CD4-positive, alpha-beta T cell treated with Interleukin-12 subunit alpha and Interleukin-12 subunit beta, for 1 hour (primary cell): Measurements from ENCODE around the gene LAYN.
A peak's percentile ranks its signal among the peaks of the same experiment; 100 is the strongest.

Experiments
- DNase-seq: peaks from one replicate; pipeline ENCODE4 v3.0.0-alpha.2; 2020

Gene LAYN

DNA sequence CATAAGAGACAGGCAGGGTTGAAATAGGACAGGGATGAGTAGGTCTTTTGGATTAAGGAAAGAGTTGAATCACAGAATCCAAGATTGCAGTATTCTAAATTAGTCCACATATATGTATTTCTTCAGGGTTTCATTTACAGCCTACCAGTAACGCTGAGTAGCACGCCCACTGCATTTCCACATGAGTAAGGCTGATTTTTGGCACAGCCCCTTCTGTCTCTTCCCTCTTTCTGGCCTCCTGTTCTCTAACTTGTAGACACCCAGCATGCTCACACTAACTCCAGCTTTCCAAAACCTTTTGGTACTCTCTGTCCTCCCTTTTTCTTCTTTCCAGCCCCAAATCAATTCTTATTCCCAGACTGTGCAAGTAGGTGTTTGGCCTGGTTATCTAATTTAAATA lies 58.0 kb downstream of the LAYN start:
- no peak for DNase-seq

DNA sequence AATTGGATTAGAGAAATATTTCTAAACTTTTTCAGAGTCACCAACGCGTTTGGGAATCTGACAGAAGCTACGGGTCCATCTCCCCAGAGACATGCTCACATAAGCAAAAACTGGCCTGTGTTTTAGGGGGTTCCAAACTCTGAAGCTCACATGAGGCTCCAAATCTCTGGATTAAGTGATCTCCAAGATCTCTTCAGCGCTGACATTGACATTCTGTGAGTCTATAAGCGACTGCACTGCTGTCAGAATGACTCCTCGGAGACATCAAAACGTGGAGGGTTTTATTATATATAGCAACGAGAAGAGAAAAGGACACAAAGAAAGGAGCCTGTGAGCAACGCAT lies 61.1 kb downstream of the LAYN start:
- no peak for DNase-seq

DNA sequence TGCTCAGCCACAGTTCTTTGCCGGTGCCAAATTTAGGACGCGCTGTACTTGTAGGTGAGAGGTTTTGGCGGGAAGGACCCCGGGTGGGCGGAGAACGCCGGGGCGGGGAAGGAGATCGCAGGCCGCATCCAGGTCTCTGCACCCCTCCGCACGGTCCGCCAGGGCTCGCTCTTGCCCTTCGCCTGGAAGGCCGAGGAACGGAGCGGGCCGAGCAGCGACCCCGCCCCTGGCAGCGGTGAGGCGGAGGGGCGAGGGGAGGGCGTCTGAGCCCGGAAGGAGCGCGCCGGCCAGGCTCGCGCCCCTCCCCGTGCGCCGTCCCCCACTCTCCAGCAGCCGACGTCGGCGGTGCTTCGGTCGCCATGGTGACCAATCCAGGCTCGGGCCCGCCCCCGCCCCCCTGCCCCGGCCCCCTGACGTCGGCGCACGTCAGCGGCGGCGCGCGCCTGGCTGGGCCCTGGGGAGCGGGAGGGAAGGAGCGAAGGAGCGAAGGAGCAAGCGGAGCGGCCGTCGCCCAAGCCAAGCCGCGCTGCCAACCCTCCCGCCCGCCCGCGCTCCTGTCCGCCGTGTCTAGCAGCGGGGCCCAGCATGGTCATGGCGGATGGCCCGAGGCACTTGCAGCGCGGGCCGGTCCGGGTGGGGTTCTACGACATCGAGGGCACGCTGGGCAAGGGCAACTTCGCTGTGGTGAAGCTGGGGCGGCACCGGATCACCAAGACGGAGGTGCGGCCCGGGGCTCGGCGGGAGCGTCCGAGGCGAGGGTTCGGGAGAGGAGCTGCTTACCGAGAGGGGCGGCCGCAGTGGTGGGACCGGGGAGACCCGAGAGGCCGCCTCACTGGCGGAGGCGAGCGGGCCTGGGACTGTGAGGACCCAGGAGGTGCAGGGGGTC lies 61.7 kb downstream of the LAYN start, which contains the start of gene SIK2:
SIK2 (plus strand) TSS at position 471 of the 886 bp plus-strand sequence; CDS start at position 586, 115 bp downstream.
- peak; percentile 93 for DNase-seq

DNA sequence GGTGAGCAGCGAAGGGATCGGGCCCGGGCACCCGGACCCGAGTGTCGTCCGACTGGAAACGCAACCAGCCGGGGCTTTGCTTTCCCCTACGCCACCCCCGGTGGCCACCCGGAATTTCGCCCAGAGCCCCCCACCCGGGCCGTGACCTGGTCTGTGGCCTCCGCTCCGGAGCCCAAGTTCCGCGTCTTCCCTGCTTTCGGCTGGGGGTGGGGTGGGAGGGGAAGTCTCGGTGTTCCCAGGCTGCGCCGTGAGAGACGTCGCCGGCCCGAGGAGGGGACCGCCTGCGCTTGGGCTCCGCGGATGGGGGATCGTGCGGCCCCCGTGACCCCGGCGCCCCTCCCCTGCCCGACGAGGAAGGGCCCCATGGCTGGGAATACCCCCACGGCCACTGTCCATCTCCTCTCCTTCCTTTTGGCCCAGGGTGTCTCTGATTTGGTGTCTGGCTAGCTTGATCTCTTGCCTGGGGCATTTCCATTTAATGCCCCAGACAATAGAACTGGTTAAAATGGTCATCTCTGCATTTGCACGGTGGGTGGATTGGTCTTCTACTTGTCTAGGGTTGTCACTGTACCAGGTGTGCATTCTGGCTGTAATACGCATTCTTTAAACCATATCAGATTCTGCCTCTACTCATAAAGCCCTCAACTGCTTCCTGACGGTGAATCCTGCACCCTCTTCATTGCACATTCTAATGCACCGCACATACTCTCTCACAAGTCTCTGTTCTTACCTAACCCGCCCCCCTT lies 62.5 kb downstream of the LAYN start:
- peak; percentile 33 for DNase-seq

DNA sequence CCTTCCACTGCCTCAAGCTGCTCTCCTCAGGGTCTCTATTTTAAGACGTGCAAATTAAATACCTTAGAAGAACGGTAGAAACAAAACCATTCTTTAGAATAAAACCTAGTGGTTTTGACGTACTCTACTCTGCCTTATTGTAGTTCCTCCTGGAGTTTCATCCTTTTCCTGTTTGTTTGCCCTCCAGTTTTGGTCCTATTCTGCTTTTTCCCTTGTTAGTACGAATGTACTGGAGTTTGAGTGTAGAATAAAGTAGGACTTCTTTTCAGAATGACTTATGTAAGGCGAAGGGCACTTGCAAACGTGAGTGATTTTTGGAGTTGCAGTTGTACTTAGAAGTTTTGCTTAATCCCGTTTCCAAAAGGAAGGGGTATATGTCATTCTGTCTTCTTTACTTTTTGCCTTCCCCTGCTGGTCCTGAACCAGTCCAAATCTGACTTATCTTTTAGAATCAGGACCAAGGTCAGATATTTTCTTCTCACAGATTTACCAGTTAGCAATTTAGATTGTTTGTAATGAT lies 63.2 kb downstream of the LAYN start:
- DNase-seq: no peak

DNA sequence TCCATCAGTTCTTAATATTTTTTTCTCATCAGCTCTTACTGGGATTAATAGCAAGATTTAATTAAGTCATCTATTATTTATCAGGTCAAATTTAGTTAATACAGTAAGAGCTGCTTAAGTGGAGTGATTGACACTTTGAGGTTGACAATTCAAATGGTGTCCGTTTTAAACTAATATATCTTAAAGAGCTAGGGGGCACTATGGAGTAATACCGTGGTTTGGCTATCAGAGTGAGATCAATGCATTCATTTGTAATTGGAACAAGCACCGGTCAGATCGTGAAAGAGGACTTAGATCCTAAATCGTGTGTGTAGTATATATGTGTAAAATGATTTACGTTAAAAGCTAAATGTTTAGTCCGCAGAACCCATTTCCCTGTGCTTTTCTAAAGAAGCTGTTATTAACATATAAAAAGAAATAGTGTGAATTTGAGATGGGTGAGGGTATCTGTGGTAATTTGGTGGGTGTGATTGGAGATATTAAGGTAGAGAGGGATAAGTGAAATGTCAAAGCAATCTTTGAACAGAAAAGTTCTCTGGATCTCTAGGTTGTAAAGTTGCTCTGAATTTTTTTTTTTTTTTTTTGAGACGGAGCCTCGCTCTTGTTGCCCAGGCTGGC lies 64.0 kb downstream of the LAYN start:
- peak; percentile 66 for DNase-seq

DNA sequence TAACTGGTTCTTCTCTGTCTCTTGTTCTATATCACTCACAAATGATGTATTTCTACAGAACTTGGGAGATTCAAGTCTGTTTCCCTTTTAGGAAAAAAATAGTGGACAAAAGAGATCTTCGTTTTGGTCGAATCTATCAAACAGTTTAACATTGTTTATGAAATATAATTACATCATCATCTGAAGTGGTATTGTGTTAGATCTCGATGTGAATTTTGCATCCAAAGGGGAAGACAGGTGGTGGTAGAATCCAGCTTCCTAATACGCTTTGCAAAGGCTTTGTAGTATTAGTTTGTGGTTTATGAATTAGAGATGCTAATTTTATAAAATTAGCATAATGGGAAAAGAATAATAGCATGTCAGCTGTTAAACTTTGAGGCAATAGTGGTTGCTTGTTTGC lies 65.2 kb downstream of the LAYN start:
- DNase-seq: no peak

DNA sequence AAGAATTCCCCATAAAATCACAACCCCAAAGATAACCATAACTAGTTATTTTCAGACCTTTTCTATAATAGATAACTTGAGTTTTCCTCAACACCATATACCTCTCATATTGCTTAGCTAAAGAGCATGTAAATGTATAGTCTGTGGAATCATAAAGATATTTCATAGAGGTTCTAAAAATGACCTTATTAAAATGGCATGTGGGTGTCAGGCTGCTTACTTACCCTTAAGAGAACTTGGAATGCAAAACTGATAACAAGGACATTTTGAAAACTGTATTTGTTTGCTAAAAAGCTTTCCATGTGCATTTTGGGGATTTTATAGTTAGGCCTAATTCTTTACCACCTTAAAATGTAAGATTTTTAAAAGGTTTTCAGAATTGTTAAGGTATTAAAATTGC lies 66.5 kb downstream of the LAYN start:
- DNase-seq: no peak

DNA sequence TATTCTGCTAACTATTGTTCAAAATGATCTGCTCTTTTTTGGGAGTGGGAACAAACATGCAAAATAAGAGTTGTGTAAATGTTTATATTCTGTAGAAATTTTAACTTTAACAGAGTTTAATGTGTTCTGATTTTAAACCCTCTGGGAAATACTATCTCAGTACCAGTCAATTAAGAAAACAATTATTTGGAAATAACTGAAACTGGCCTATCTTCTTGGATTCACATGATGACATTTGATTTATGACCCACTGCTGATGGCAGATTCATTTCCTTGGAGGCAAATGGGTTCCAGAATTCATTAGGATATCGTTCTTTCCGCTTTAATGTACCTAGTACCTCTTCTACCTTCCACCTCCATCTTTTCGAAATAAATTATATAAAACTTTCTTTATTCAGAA lies 67.2 kb downstream of the LAYN start:
- no peak for DNase-seq
